Subcutaneous adipose tissue (tissue), 4 donors: ENCODE measurements around the gene PLA2G12B. TPM values are rescaled to one million over a fixed set of nuclear protein-coding genes. Genes with fewer than 3 reads are reported as not detected.

Source experiments
- total RNA-seq, 4 donors: library from RNA; depleted of rRNA; stranded (reverse); fragments of >200 nt; gene quantifications; one replicate each; pipeline ENCODE4 v1.1.0, GENCODE V29; 2016
- TF ChIP-seq, protein P1 (sequence below): fragments of 450-650 bp; IDR thresholded peaks from one replicate; pipeline ENCODE4 v1.5.1; 2016; ENCODE audit warnings: low read depth, mild to moderate bottlenecking, control low read depth, antibody characterized with exemption, moderate library complexity

Gene PLA2G12B
- total RNA-seq, 4 donors from 2014 or later = not detected

DNA sequence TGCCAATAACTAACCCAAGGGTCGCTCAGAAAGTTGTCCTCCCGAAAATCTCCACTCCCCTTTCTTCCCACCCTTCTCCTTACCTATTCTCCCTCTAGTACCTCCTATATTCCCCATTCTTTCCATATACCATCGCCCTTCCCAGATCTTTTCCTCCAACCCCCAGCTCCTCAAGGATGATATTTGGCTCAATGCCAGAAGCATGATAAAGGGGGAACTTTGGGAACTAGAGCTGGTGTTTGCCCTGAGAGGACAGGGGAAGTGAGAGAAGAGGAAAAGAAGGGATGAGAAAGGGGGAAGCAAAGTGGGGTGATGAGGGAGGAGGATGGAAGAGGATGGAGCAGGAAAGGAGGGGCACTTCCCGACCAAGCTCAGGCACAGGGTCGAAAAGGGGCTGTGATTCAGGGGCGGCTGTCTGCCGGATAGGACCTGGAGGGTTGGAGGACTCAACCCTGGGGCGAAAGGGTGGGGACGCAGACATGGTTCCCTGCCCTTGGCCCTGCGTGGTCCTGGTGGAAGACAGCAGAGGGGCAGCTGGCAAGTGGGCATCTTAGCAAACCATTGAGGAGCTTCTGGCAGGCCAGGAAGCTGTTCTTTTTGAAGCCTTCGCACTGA lies 59.3 kb downstream of the PLA2G12B start:
- TF ChIP-seq, protein P1, sequence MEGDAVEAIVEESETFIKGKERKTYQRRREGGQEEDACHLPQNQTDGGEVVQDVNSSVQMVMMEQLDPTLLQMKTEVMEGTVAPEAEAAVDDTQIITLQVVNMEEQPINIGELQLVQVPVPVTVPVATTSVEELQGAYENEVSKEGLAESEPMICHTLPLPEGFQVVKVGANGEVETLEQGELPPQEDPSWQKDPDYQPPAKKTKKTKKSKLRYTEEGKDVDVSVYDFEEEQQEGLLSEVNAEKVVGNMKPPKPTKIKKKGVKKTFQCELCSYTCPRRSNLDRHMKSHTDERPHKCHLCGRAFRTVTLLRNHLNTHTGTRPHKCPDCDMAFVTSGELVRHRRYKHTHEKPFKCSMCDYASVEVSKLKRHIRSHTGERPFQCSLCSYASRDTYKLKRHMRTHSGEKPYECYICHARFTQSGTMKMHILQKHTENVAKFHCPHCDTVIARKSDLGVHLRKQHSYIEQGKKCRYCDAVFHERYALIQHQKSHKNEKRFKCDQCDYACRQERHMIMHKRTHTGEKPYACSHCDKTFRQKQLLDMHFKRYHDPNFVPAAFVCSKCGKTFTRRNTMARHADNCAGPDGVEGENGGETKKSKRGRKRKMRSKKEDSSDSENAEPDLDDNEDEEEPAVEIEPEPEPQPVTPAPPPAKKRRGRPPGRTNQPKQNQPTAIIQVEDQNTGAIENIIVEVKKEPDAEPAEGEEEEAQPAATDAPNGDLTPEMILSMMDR = no peak

DNA sequence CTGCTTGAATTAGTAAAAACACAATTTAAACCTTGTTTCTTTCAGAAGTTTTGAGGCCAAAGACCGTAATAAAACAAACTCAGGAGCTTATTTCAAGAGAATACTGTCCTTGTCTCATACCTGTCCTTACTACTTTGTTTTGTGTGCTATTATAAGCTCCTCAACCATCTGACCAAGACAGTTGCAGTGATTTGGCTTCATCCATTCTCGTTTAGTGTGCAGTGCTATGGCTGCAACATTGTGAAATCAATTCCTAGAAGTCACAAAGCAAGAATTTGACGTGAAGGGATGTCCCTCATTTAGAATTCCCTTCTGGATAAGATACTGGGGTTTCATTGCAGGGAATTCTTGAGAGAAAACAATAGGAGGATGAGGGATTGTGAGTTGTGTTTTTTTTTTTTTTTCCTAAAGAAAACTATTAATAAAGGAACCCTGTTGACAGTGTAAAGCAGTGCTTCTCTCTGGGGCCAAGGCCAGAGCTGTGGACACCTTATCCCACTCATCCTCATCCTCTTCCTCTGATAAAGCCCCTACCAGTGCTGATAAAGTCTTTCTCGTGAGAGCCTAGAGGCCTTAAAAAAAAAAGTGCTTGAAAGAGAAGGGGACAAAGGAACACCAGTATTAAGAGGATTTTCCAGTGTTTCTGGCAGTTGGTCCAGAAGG lies 61.3 kb downstream of the PLA2G12B start, which contains the start of gene OIT3:
Gene OIT3 (plus strand): TSS at position 604 of the 663 bp plus-strand sequence. CDS start 60 bp downstream, outside the sequence.
- TF ChIP-seq, protein P1 = no peak

- TF ChIP-seq, protein P1 = no peak
Measured at GRCh38 chr10:72890086-72890485, 64.5 kb downstream of the PLA2G12B start.

- TF ChIP-seq, protein P1 = no peak
Measured at GRCh38 chr10:72889391-72889831, 65.2 kb downstream of the PLA2G12B start.

- TF ChIP-seq, protein P1 = no peak
Measured at GRCh38 chr10:72888151-72888638, 66.4 kb downstream of the PLA2G12B start.

GRCh38 chr10:72887043-72887442 lies 67.6 kb downstream of the PLA2G12B start:
- TF ChIP-seq, protein P1 = no peak

DNA sequence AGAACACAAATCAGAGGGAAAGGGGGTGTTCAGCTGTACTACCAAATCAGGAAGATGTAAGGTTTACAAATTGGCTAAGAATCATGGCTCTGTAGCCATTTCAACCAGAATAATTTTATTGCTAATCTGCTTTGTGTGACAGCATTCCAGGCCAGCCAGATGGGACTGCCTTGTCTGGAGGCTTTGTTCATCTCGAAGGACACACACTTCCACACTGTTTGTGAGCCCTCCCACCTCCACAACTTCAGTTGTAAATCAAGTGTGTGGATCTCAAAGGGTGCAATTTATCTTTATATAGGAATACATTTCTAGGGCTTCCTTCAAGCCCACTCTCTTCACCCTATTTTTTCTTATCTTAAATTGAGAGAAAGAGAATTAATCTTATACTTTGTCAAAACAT lies 68.0 kb downstream of the PLA2G12B start:
- TF ChIP-seq, protein P1 = no peak
